Uterus (tissue), 4 donors: ENCODE measurements around the gene RUNX1. TPM values are rescaled to one million over a fixed set of nuclear protein-coding genes. Genes with fewer than 3 reads are reported as not detected.

ENCODE experiments used
- DNase-seq, 2 donors: peaks; one replicate each; pipeline ENCODE4 v3.0.0-alpha.2; 2019 to 2020
- H3K27ac ChIP-seq, 2 donors: fragments of 200-600 bp; sonication (generic); 1 replicate in 1 of 2; 2 replicates in 1 of 2; pipeline ENCODE4 v1.5.1; 2016 to 2018
- H3K27me3 ChIP-seq, 2 donors: fragments of 200-600 bp; sonication (generic); one replicate each; pipeline ENCODE4 v1.5.1; 2018 to 2019; ENCODE audit warnings: control low read depth in 1 of 2
- H3K36me3 ChIP-seq, 2 donors: fragments of 200-600 bp; sonication (generic); one replicate each; pipeline ENCODE4 v1.5.1; 2019; ENCODE audit warnings: control low read depth in 1 of 2
- H3K4me1 ChIP-seq, 2 donors: fragments of 200-600 bp; sonication (generic); one replicate each; pipeline ENCODE4 v1.5.1; 2018 to 2019; ENCODE audit warnings: control low read depth in 1 of 2
- H3K4me3 ChIP-seq, 2 donors: fragments of 200-600 bp; sonication (generic); 1 replicate in 1 of 2; 2 replicates in 1 of 2; pipeline ENCODE4 v1.5.1; 2018 to 2019; ENCODE audit warnings: mild to moderate bottlenecking in 1 of 2
- H3K9me3 ChIP-seq, 2 donors: fragments of 200-600 bp; sonication (generic); one replicate each; pipeline ENCODE4 v1.5.1; 2019; ENCODE audit warnings: control low read depth in 1 of 2
- CTCF ChIP-seq, 4 experiments: fragments of 200-600 bp in 2 of 4; fragments of 450-650 bp in 2 of 4; sonication (generic) in 2 of 4; IDR thresholded peaks; one replicate each; pipeline ENCODE4 v1.5.1; 2016 to 2019; ENCODE audit warnings: antibody characterized with exemption in 4 of 4, mild to moderate bottlenecking in 2 of 4, moderate library complexity in 1 of 4
- POLR2A ChIP-seq, 2 donors: fragments of 450-650 bp; IDR thresholded peaks; one replicate each; pipeline ENCODE4 v1.6.1; 2016; ENCODE audit warnings: antibody characterized with exemption in 2 of 2, mild to moderate bottlenecking in 1 of 2, moderate library complexity in 1 of 2
- intact Hi-C: fragments of 100-400 bp; cut with DNase I; formaldehyde crosslinking; loops from one replicate; pipeline ENCODE4 v1.15.1; 2023; ENCODE audit warnings: low total_unique reads
- total RNA-seq, 4 donors: library from RNA; depleted of rRNA in 3 of 4; stranded (reverse); fragments of >200 nt in 3 of 4; gene quantifications; one replicate each; pipeline versions ENCODE4 v1.1.0 to v1.2.4, GENCODE V29; 2014 to 2023
- donor health status: DM: yes; HTN: yes; CAD: no.

RUNX1 gene
- total RNA-seq, 4 donors from 2014 or later: under 0.01 to 13.2 (median 8.7) TPM

GRCh38 chr21:34874684-34875513 lies 174.2 kb downstream of the RUNX1 start:
- Histone ChIP-seq H3K27me3 (no peaks in the 10 kb centered on the region), H3K36me3 (no peaks in the 10 kb centered on the region), H3K4me3 (no peak overlapping the region), H3K4me1 (no peaks in the 10 kb centered on the region), H3K27ac (no peak overlapping the region), H3K9me3 (no peaks in the 10 kb centered on the region)
- TF ChIP-seq POLR2A (IDR thresholded peaks at IDR 0.05): no peak
- TF ChIP-seq CTCF (IDR thresholded peaks at IDR 0.05): no peak
- DNase-seq: no peak
- intact Hi-C loops: no loop called here

GRCh38 chr21:34871026-34871908 lies 177.8 kb downstream of the RUNX1 start:
- intact Hi-C loops: no loop called here
- DNase-seq: no peak
- Histone ChIP-seq H3K4me1 (no peaks in the 10 kb centered on the region), H3K9me3 (no peaks in the 10 kb centered on the region), H3K27ac (no peak overlapping the region), H3K27me3 (no peaks in the 10 kb centered on the region), H3K4me3 (no peak overlapping the region), H3K36me3 (no peaks in the 10 kb centered on the region)
- TF ChIP-seq POLR2A (IDR thresholded peaks at IDR 0.05): no peak
- TF ChIP-seq CTCF (IDR thresholded peaks at IDR 0.05): no peak

- Histone ChIP-seq H3K27ac (no peak overlapping the region), H3K4me1 (no peaks in the 10 kb centered on the region), H3K4me3 (no peak overlapping the region), H3K36me3 (no peaks in the 10 kb centered on the region), H3K27me3 (no peaks in the 10 kb centered on the region), H3K9me3 (no peaks in the 10 kb centered on the region)
- intact Hi-C loops: no loop called here
- TF ChIP-seq CTCF (IDR thresholded peaks at IDR 0.05): no peak
- TF ChIP-seq POLR2A (IDR thresholded peaks at IDR 0.05): no peak
- DNase-seq: no peak
These were observed 178.9 kb downstream of the RUNX1 start for GRCh38 chr21:34870246-34870645.

GRCh38 chr21:34869545-34869944 lies 179.6 kb downstream of the RUNX1 start:
- DNase-seq: no peak
- Histone ChIP-seq H3K4me3 (no peak overlapping the region), H3K4me1 (no peaks in the 10 kb centered on the region), H3K27me3 (no peaks in the 10 kb centered on the region), H3K36me3 (no peaks in the 10 kb centered on the region), H3K27ac (no peak overlapping the region), H3K9me3 (no peaks in the 10 kb centered on the region)
- TF ChIP-seq POLR2A (IDR thresholded peaks at IDR 0.05) (no peak), CTCF (IDR thresholded peaks at IDR 0.05) (no peak)
- intact Hi-C loops: no loop called here

- H3K36me3 ChIP-seq: no peaks in the 10 kb centered on the region
These were observed 181.3 kb downstream of the RUNX1 start for GRCh38 chr21:34867785-34868184.

More at GRCh38 chr21:34867785-34868184, 181.3 kb downstream of the RUNX1 start:
- Histone ChIP-seq H3K27me3 (no peaks in the 10 kb centered on the region), H3K4me1 (no peaks in the 10 kb centered on the region), H3K9me3 (no peaks in the 10 kb centered on the region), H3K4me3 (no peak overlapping the region), H3K27ac (no peak overlapping the region)
- DNase-seq: no peak
- intact Hi-C loops: no loop called here
- TF ChIP-seq CTCF (IDR thresholded peaks at IDR 0.05) (no peak), POLR2A (IDR thresholded peaks at IDR 0.05) (no peak)
